Activated T-helper 1 cell treated with Interleukin-2 at 50 U/mL for 16 hours (primary cell): ENCODE data around the gene C1QC.

Experiments used
- DNase-seq: peaks from one replicate; pipeline ENCODE4 v3.0.0-alpha.2; 2020; ENCODE audit warnings: low read depth

The C1QC gene

DNA sequence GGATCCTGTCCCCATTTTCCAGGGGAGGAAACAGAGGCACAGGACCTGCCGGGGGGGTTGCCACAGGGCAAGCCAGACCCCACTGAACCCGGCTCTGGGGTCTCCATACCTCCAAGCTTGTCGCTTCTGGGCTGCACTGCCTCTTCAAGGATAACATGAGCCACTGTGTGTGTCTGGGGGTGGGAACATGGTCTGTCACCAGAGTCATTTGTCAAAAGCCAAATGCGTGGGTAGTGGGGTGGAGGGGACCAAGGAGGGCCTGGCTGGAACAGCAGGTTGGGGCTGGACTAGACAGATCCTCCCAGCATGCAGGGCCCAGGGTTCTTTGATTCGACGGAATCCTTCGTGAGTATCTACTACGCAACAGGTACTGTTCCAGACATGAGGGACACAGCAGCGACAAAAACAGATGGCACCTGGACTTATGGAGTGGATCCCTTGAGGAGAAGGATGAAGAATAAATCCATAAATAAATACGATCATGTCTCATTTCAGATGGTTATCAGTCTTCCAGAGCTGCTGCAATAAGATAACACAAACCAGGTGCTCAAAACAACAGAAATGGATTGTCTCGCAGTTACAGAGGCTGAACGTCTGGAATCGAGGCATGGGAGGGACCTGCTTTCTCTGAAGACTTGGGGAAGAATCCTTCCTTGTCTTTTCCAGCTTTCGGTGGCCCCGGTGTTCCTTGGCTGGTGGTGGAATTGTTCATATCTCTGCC is 38.3 kb downstream of the C1QC start:
- DNase-seq, result no peak

DNA sequence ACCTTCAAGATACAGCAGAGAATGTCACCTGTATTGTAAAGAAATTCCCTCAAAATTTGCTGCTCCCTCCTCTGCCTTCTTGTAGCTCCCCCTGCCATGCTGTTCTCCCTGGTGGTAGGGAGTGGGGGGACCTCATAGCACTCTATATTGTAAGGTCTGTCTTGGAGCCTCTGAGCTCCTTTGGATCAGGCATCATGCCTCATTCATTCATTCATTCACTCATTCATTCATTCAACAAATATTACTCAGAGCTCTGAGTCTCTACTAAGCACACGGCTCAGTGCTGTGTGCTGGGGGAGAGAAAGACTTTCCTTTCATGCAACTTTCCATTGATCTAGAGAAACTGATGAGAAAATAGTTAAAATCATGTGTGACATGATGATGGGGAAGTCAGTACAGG is 40.1 kb downstream of the C1QC start:
- DNase-seq, result no peak

DNA sequence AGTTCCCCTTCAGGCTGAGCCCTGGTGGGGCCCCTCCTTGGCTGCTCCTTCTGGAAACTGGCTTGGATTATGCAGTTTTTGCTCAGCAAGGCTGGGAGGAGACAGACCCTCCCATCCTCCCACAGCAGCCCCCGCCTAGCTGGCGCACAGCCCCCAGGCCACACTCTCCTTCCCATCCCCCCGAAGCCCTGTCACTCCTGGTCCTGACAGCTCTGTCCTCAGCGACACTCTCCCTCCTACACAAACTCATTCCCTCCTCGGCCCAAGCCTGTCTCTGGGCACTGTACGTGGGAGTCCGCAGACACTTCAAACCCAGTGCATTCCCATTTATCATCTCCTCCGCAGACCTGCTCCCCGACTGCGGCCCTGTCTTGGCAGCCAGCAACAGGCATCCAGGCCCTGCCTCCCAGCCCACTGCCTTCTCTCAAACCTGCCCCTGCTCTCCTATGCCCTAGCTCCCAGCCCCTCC is 42.2 kb downstream of the C1QC start:
- DNase-seq, result no peak

DNA sequence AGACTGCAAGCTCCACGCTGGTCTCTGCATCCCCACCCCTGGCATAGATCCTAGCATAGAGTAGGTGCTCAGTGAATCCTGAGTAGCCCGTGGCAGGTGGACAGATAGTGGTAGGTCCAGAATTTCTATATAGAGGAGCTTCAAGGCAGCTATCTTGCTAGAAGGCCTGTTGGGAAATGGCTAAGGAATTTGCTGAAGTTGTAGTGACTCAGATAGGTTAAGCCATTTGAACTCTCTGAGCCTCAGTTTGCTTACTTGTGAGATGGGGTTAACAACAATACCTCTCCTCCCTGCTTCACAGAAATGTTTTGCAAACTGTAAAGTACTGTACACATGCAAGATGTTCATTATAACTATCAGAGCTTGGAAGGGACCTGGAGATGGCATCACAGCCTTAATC is 43.8 kb downstream of the C1QC start:
- no peak for DNase-seq

DNA sequence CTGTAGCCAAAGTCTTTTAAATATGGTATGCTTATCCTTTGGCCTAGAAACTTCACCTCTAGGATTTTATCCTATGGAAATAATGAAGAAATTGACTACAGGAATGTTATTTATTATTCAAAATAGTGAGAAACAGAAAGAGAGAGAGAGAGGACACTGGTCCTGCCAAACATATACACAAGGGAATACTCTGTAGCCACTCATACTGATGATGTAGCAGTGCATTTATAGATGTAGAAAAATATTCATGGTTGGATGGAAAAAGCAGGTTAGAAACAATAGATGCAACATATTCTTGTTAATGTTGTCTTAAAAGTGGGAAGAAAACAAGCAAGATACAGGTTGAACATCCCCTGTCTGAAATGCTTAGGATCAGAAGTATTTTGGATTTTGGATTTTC is 45.0 kb downstream of the C1QC start:
- no peak for DNase-seq

DNA sequence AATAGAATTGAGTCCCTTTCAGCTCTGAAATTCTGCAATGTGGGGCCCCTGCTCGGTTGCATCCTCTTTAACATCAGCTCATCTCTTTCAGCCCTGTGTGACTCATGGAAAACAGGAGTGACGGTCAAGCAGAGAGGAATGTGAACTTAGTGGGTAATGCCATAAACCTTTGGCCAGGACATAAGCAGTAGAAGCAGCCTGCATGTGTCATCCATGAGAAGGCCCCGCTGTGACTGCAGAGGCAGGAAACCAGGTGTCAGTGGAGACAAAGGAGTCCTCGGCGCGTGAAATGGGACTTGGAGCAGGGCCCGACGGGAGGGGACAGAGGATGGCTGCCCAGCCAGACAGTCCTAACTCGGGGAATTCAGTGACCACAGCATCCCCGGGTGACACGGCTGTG is 46.1 kb downstream of the C1QC start:
- DNase-seq, result no peak

DNA sequence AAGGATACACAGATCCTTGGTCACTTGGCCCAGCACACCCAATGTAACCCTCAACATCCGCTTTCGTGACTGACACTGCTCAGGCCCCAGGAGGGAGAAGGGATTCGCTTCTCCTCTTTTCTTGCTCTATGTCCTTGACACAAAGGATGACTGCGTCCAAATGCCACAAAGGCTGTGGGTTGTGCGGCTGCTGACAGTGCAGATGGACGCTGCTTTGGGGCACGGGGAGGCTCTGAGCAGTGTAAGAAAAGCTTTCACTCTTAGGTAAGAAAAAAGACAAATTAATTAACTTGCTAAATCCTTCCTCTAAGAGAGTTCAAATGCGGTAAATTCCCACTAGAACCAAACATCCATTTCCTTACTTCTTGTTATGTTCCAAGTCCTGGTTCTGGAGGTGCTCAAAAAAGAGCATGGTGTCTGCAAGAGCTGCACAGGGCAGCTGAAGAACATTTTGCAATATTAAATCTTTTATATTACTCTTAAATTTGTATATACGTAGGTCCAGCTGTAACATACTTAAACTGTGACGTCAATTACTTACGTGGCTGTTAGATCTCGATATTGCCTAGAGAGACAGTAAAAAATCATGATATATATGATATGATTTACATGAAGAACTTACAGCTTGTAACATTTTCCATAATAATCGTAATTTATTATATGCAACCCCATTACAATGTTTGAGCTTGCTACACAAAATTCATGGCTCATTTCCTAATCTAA is 47.8 kb downstream of the C1QC start:
- no peak for DNase-seq

DNA sequence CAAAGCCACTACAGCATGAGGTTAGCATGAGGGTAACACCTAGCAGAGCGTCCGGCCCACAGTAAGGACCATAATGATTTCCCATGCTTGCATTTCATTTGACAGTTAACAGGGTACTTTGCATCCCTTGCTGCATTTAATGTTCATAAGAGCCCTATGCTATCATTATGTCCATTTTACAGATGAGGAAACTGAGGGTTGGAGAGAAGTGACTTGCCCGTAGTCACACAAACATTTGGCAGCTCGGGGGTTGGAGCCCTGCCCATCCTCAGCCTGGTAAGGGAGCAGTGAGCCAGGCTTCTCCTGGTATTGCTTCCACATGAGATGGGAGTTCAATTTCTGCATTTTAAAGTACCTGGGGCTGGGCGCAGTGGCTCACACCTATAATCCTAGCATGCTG is 50.7 kb downstream of the C1QC start:
- DNase-seq, result no peak

DNA sequence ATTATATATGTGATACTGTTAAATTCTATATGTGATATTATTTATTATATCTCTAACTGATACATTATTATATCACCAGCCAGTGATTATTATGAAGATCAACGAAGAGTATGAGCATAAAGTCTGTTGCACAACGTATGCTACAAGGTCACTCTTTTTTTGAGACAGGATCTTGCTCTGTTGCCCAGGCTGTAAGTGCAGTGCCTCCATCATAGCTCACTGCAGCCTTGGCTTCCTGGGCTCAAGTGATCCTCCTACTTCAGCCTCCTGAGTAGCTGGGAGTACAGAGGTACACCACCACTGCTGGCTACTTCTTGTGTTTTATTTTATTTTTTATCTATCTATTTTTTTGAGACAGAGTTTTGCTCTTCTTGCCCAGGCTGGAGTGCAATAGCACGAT is 53.2 kb downstream of the C1QC start:
- DNase-seq, result no peak
